SH-SY5Y (cell line): ENCODE data around the gene RIT2.

Source experiments
- GATA2 ChIP-seq: IDR thresholded peaks from 2 replicates; pipeline ENCODE4 v1.6.1; 2011; ENCODE audit warnings: mild to moderate bottlenecking, low read depth, low read length
- GATA3 ChIP-seq: IDR thresholded peaks from 2 replicates; pipeline ENCODE4 v1.6.1; 2011; ENCODE audit warnings: low read depth, mild to moderate bottlenecking, low read length, moderate library complexity

DNA sequence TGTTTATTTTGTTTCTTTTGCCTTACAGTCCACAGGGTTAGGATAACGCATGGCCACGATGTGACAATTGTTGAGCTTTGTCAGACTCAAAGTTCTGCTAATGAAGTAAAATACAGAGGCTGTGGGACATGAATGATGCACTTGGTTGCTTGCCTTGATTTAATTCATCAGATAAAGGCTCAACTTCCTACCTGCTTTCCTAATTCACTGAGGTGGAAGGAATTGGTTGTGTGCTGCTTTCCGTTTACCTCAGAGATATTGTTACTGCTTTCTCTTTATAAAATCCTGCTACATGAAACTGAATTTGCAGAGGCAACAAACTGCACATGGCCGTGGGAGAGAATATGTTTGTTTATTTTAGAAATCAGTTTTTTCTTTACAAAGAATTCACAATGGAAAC lies 6.6 kb downstream of the RIT2 start:
- TF ChIP-seq GATA3 (no peak), GATA2 (no peak)
